H1 (cell line): Measurements from ENCODE around the gene SOCS7. TPM values are rescaled to one million over a fixed set of nuclear protein-coding genes. Genes with fewer than 3 reads are reported as not detected.

Experiments
- CTCF ChIA-PET: fragments of 300-600 bp; sonication (Branson Sonifier 250); formaldehyde crosslinking; loops from one replicate; lab custom pipeline; 2021; ENCODE audit not compliant: partially characterized antibody; lab: Charles Lee
- POLR2A ChIA-PET: fragments of 300-600 bp; sonication (Branson Sonifier 250); formaldehyde crosslinking; loops from one replicate; lab custom pipeline; 2021; ENCODE audit warnings: inconsistent platforms; ENCODE audit not compliant: partially characterized antibody; lab: Charles Lee
- DNase-seq, 2 experiments: peaks; one replicate each; pipeline versions ENCODE4 v3.0.0 to v3.0.0-alpha.2; 2010 to 2022; ENCODE audit warnings: low spot score in 2 of 2, low read depth in 1 of 2, mixed read lengths in 1 of 2
- FAIRE-seq: peaks from 2 replicates; lab custom pipeline; 2011; peaks lifted over from hg19 to GRCh38; lab: Jason Lieb, UNC
- H2AFZ ChIP-seq: 2 replicates; pipeline ENCODE4 v1.8.1; 2012; ENCODE audit warnings: low read length, inconsistent platforms
- H2AK5ac ChIP-seq: 2 replicates; pipeline ENCODE4 v1.6.1; 2013; ENCODE audit warnings: low read depth, low read length
- H2BK120ac ChIP-seq: replicated peaks from 2 replicates; pipeline ENCODE3; 2013; ENCODE audit warnings: low read depth, low read length, inconsistent platforms
- H2BK12ac ChIP-seq: 2 replicates; pipeline ENCODE4 v1.6.1; 2013; ENCODE audit warnings: low read depth, low read length
- H2BK15ac ChIP-seq: 2 replicates; pipeline ENCODE4 v1.6.1; 2013; ENCODE audit warnings: low read length
- H2BK20ac ChIP-seq: 2 replicates; pipeline ENCODE4 v1.6.1; 2013; ENCODE audit warnings: low read length
- H2BK5ac ChIP-seq: 2 replicates; pipeline ENCODE4 v1.6.1; 2013; ENCODE audit warnings: low read depth, low read length
- H3K14ac ChIP-seq: 2 replicates; pipeline ENCODE4 v1.6.1; 2013; ENCODE audit warnings: inconsistent platforms; ENCODE audit not compliant: insufficient read length
- H3K18ac ChIP-seq: 2 replicates; pipeline ENCODE4 v1.6.1; 2013; ENCODE audit warnings: low read length; ENCODE audit errors: extremely low read depth
- H3K23ac ChIP-seq: 2 replicates; pipeline ENCODE4 v1.6.1; 2013; ENCODE audit warnings: inconsistent platforms; ENCODE audit not compliant: insufficient read length
- H3K23me2 ChIP-seq: 2 replicates; pipeline ENCODE4 v1.6.1; 2013; ENCODE audit warnings: low read depth, low read length
- H3K27ac ChIP-seq: 2 replicates; pipeline ENCODE4 v1.6.1; 2011; ENCODE audit warnings: low read depth, low read length, inconsistent platforms
- H3K27me3 ChIP-seq, 4 experiments: replicated peaks in 1 of 4; 1 replicate in 1 of 4; 2 replicates in 3 of 4; pipeline versions ENCODE4 v1.6.1 to v1.8.1; 2011 to 2013; ENCODE audit warnings: low read length in 3 of 4, mild to moderate bottlenecking in 3 of 4, inconsistent platforms in 2 of 4, mixed read lengths in 2 of 4, moderate library complexity in 1 of 4; ENCODE audit not compliant: control insufficient read depth in 3 of 4, insufficient read depth in 3 of 4; ENCODE audit errors: extremely low read depth in 1 of 4
- H3K36me3 ChIP-seq, 4 experiments: 2 replicates each; pipeline versions ENCODE4 v1.6.1 to v1.8.1; 2011 to 2013; ENCODE audit warnings: mild to moderate bottlenecking in 4 of 4, low read length in 3 of 4, moderate library complexity in 2 of 4, control low read depth in 1 of 4, inconsistent platforms in 1 of 4; ENCODE audit not compliant: insufficient read depth in 4 of 4, control insufficient read depth in 2 of 4
- H3K4ac ChIP-seq: replicated peaks from 2 replicates; pipeline ENCODE3; 2013; ENCODE audit warnings: low read length, low read depth, mixed read lengths, inconsistent platforms; ENCODE audit not compliant: insufficient read length
- H3K4me1 ChIP-seq, 4 experiments: replicated peaks in 1 of 4; 1 replicate in 1 of 4; 2 replicates in 3 of 4; pipeline versions ENCODE4 v1.6.1 to v1.8.1; 2011 to 2013; ENCODE audit warnings: low read length in 3 of 4, inconsistent platforms in 2 of 4, mixed read lengths in 1 of 4; ENCODE audit not compliant: insufficient read depth in 4 of 4, control insufficient read depth in 3 of 4
- H3K4me2 ChIP-seq, 2 experiments: 2 replicates each; pipeline versions ENCODE4 v1.6.1 to v1.8.1; 2011 to 2013; ENCODE audit warnings: low read depth in 2 of 2, low read length in 2 of 2, control low read depth in 1 of 2, inconsistent platforms in 1 of 2, mild to moderate bottlenecking in 1 of 2; ENCODE audit not compliant: insufficient read depth in 1 of 2
- H3K4me3 ChIP-seq, 4 experiments: fragments of 200-600, 300-600 bp in 1 of 4; sonication (generic), shearing (Covaris generic), sonication (Bioruptor Twin) in 1 of 4; 2 replicates each; pipeline versions ENCODE4 v1.5.1 to v1.8.1; 2011 to 2016; ENCODE audit warnings: low read length in 4 of 4, low read depth in 3 of 4, control low read depth in 2 of 4, inconsistent platforms in 2 of 4, mild to moderate bottlenecking in 2 of 4, mixed read lengths in 1 of 4, moderate library complexity in 1 of 4; ENCODE audit not compliant: insufficient read depth in 2 of 4; ENCODE audit errors: extremely low read depth in 1 of 4
- H3K56ac ChIP-seq: replicated peaks from 2 replicates; pipeline ENCODE3; 2013; ENCODE audit warnings: low read depth, mild to moderate bottlenecking, mixed read lengths, low read length, inconsistent platforms; ENCODE audit not compliant: insufficient read length
- H3K79me1 ChIP-seq: 2 replicates; pipeline ENCODE4 v1.6.1; 2013; ENCODE audit warnings: low read depth, low read length, control low read depth
- H3K79me2 ChIP-seq, 2 experiments: 2 replicates each; pipeline versions ENCODE4 v1.6.1 to v1.8.1; 2012 to 2013; ENCODE audit warnings: low read length in 2 of 2, mild to moderate bottlenecking in 2 of 2, inconsistent platforms in 1 of 2; ENCODE audit not compliant: insufficient read depth in 2 of 2, control insufficient read depth in 1 of 2
- H3K9ac ChIP-seq, 4 experiments: replicated peaks in 1 of 4; 1 replicate in 1 of 4; 2 replicates in 3 of 4; pipeline versions ENCODE4 v1.6.1 to v1.8.1; 2011 to 2013; ENCODE audit warnings: low read depth in 3 of 4, low read length in 3 of 4, control low read depth in 2 of 4, mild to moderate bottlenecking in 2 of 4, moderate library complexity in 2 of 4, inconsistent platforms in 1 of 4; ENCODE audit errors: extremely low read depth in 1 of 4
- H3K9me3 ChIP-seq, 2 experiments: 2 replicates each; pipeline versions ENCODE4 v1.6.1 to v1.8.1; 2012 to 2013; ENCODE audit warnings: mild to moderate bottlenecking in 2 of 2, moderate library complexity in 2 of 2, control low read depth in 1 of 2, inconsistent platforms in 1 of 2, low read depth in 1 of 2, low read length in 1 of 2, mixed read lengths in 1 of 2; ENCODE audit not compliant: insufficient read depth in 2 of 2
- H4K20me1 ChIP-seq, 2 experiments: replicated peaks in 1 of 2; 2 replicates each; pipeline versions ENCODE3 to v1.8.1; 2011 to 2013; ENCODE audit warnings: inconsistent platforms in 2 of 2, low read length in 2 of 2, mild to moderate bottlenecking in 1 of 2; ENCODE audit not compliant: insufficient read depth in 2 of 2, control insufficient read depth in 1 of 2
- H4K5ac ChIP-seq: 2 replicates; pipeline ENCODE4 v1.6.1; 2013; ENCODE audit warnings: low read length, low read depth, mixed read lengths, inconsistent platforms; ENCODE audit not compliant: insufficient read length
- H4K8ac ChIP-seq: 2 replicates; pipeline ENCODE4 v1.8.0; 2013; ENCODE audit warnings: mild to moderate bottlenecking, moderate library complexity, low read length, inconsistent platforms; ENCODE audit not compliant: insufficient read depth; ENCODE audit errors: extremely low read depth
- H4K91ac ChIP-seq: replicated peaks from 2 replicates; pipeline ENCODE3; 2013; ENCODE audit warnings: low read length, mixed read lengths, inconsistent platforms; ENCODE audit not compliant: insufficient read length
- CBX8 ChIP-seq: fragments of 300-800, 300-1000 bp; sonication (generic); IDR thresholded peaks from 2 replicates; pipeline ENCODE4 v1.7.1; 2016; ENCODE audit warnings: low read depth, low read length, borderline replicate concordance
- TBP ChIP-seq: IDR thresholded peaks from 2 replicates; pipeline ENCODE4 v1.6.1; 2011; ENCODE audit warnings: low read depth, low read length, improper control_type of control experiment
- WGBS, 2 experiments: shearing (Covaris generic) in 1 of 2; methylation state at CpG; one replicate each; pipeline versions ENCODE4 v1.1.6 to v1.1.7; 2013 to 2015; ENCODE audit warnings: low lambda C conversion rate in 2 of 2, mixed read lengths in 2 of 2, inconsistent platforms in 1 of 2, low coverage in 1 of 2, missing lambda C conversion rate in 1 of 2; ENCODE audit not compliant: insufficient replicate concordance in 2 of 2, insufficient coverage in 1 of 2, insufficient read length in 1 of 2; ENCODE audit errors: extremely low coverage in 1 of 2, missing lambda C conversion rate in 1 of 2; 5-methylcytosine and 5-hydroxymethylcytosine counted together
- polyA plus RNA-seq, 7 experiments: library from polyadenylated mRNA; depleted of rRNA in 3 of 7; stranded (reverse) in 5 of 7; unstranded in 2 of 7; fragments of >200 nt in 5 of 7; fragments of 200-250 nt in 2 of 7; gene quantifications; 1 replicate in 5 of 7; 2 replicates in 1 of 7; 4 replicates in 1 of 7; pipeline versions ENCODE4 v1.2.1 to v1.2.3, GENCODE V29; 2011 to 2013; ENCODE audit warnings: missing spikeins in 2 of 7, mixed read lengths in 2 of 7
- total RNA-seq: library from RNA; stranded (reverse); fragmentation: NEBNext Ultra II Directional; extraction: Animal tissue kit (Norgen Biotek cat#: 25700); gene quantifications from 2 replicates; pipeline ENCODE4 v1.2.1, GENCODE V29; 2021

Gene SOCS7
- total and polyA plus RNA-seq, 2 of the 8 experiments (the other 6 are each of a cell fraction or from before 2014, with no cell fraction given): 13.5 to 26.9 TPM

DNA sequence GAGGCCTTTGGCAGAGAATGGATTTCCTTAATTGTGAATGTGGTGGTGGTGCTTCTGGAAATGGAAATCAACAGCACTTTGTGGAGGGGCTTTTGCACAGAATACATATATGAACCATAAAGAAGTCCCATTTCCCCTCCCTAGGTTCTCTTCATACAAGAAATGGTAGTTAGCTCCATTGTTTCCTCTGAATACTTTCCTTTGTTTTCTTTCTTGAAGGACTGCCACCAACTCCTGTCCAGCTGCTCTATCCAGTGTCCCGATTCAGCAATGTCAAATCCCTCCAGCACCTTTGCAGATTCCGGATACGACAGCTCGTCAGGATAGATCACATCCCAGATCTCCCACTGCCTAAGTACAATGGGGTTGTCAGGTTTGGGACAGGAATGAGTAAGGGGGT lies 43.4 kb downstream of the SOCS7 start:
- ChIA-PET POLR2A (interaction anchor here (1.9 kb wide), 1 partner anchor 9 kb away, joined by 5 read pairs; no protein-coding TSS in a partner anchor), CTCF (interaction anchor here (0.7 to 1.8 kb wide), 6 partner anchors 13 to 65 kb away, joined by 3 to 5 read pairs (median 4); no protein-coding TSS in a partner anchor)
- no peak overlapping the region for H3K9ac ChIP-seq
- no peak overlapping the region for H2BK15ac ChIP-seq
- peaks cover 0 to 5% of the 10 kb centered on the region in 2 experiments for H4K20me1 ChIP-seq
- TF ChIP-seq TBP (no peak), CBX8 (no peak)
- no peak overlapping the region for H2BK20ac ChIP-seq
- no peak overlapping the region for H2BK12ac ChIP-seq
- H3K27me3 ChIP-seq: no peaks in the 10 kb centered on the region
- H3K9me3 ChIP-seq: no peaks in the 10 kb centered on the region
- H3K4me3 ChIP-seq: no peak overlapping the region
- H2BK120ac ChIP-seq: no peak overlapping the region
- no peak overlapping the region for H2AK5ac ChIP-seq
- no peaks in the 10 kb centered on the region for H3K4me1 ChIP-seq
- no peak for DNase-seq
- H3K14ac ChIP-seq: no peak overlapping the region
- H3K27ac ChIP-seq: no peak overlapping the region
- H3K4ac ChIP-seq: no peak overlapping the region
- H3K23me2 ChIP-seq: no peaks in the 10 kb centered on the region; the same call in 1 of the 2 replicates
- no peaks in the 10 kb centered on the region for H3K79me1 ChIP-seq
- H4K8ac ChIP-seq: no peak overlapping the region
- no peak overlapping the region for H3K18ac ChIP-seq
- H2AFZ ChIP-seq: no peak overlapping the region
- 90% methylated on average over 4 of the region's 4 CpGs; no CpG with 5 or more reads in 1 of the 2 experiments for WGBS, 2 experiments
- FAIRE-seq: no peak
- no peak overlapping the region for H4K5ac ChIP-seq
- no peak overlapping the region for H3K23ac ChIP-seq
- no peaks in the 10 kb centered on the region for H3K79me2 ChIP-seq
- H3K36me3 ChIP-seq: peaks cover 2 to 31% (median 18%) of the 10 kb centered on the region in 4 experiments; a peak in 6 of 8 replicates
- no peak overlapping the region for H4K91ac ChIP-seq
- no peak overlapping the region for H2BK5ac ChIP-seq
- H3K56ac ChIP-seq: no peak overlapping the region
- no peak overlapping the region for H3K4me2 ChIP-seq
